Measurements from ENCODE around the gene SH3YL1. TPM values are rescaled to one million over a fixed set of nuclear protein-coding genes. Genes with fewer than 3 reads are reported as not detected.

SH3YL1 gene
- polyA plus RNA-seq, 6 donors from 2014 or later: 17.6 to 40.5 (median 21.0) TPM

DNA sequence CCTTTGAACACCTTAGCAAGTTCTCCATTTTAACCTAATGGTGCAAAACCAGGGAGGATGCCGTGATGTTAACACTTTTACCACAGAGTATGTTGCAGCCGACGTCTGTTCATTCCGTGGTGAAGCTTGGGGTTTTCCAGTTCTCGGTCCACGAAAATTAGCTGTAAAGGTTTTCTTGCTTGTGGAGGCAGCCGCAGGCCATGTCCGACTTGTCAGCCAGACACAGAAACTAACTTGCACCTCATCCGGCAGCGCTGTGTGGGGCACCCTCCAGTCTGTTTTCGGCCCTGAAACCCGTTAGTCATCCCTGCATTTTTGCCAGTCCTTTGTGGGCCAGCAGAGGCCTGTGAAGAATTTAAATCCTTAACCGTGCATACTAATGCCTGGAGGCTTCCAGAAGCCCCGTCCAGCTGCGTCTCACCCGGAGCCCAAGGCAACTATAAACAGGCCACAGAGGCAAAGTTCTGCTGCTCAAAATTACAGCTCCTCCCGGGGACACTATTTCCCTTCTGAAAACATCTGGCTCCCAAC is 70.6 kb downstream of the SH3YL1 start:
- ATAC-seq (ENCODE audit: low read depth in 2 of 2) (no peak), DNase-seq (no peak)
- Mint-ChIP-seq H3K9me3 (peaks cover 2 to 12% (median 7%) of the 10 kb centered on the region in 7 donors), H3K27me3 (no peaks in the 10 kb centered on the region), H3K36me3 (no peaks in the 10 kb centered on the region), H3K27ac (no peak overlapping the region), H3K4me1 (no peaks in the 10 kb centered on the region), H3K4me3 (no peak overlapping the region)

DNA sequence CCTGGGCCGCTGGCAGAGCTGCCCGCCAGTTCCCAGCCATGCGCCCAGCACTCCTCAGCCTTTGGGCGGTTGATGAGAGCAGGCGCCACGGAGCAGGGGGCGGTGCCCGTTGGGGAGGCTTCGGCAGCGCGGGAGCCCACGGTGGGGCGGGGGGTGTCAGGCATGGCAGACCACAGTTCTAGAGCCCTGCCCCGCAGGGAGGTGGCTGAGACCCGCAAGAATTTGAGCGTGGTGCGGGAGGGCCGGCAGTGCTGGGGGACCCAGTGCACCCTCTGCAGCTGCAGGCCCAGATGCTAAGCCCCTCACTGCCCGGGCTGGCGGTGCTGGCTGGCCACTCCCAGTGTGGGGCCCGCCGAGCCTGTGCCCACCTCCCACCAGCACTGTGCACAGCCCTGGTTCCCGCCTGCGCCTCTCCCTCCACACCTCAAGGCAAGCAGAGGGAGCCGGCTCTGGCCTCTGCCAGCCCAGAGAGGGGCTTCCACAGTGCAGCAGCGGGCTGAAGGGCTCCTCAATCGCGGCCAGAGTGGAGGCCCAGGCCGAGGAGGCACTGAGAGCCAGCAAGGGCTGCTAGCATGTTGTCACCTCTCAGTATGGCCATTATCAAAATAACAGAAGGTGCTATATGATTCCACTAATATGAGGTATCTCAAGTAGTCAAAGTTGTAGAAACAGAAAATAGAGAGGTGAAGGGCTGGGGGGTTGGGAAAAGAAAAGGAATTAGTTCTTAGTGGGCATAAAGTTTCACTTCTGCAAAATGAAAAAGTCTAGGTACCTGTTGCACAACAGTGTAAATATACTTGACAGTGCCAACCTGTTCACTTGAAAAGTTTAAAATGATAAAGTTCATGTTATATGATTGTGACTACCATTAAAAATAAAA is 72.3 kb downstream of the SH3YL1 start:
- Mint-ChIP-seq H3K4me3 (no peak overlapping the region), H3K4me1 (no peaks in the 10 kb centered on the region), H3K27me3 (peaks cover 0 to under 1% (median 0%) of the 10 kb centered on the region in 3 donors), H3K27ac (no peak overlapping the region), H3K9me3 (peaks cover 5 to 28% (median 14%) of the 10 kb centered on the region in 7 donors), H3K36me3 (peaks cover 0 to 8% of the 10 kb centered on the region in 2 donors)
- ATAC-seq (ENCODE audit: low read depth in 2 of 2): no peak
- no peak for DNase-seq

DNA sequence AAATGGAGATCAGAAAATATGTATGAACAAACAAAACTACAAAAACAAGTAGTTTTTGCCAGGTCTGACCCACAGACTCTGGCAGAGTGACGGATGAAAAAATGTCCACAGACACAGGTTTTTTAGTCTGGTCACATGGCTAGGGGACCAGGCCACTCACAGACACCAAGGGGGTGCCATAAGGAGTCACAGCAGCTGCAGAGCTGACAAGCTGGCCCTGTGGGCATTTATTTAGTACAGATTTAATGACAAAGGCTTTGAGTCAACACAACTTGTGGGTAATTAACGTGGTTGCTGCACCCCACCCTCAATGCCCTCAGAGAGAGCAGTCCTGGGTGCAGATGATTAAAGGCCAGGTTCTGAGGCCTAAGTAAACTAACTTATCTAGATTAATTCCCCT is 76.0 kb downstream of the SH3YL1 start:
- no peak for ATAC-seq (ENCODE audit: low read depth in 2 of 2)

DNA sequence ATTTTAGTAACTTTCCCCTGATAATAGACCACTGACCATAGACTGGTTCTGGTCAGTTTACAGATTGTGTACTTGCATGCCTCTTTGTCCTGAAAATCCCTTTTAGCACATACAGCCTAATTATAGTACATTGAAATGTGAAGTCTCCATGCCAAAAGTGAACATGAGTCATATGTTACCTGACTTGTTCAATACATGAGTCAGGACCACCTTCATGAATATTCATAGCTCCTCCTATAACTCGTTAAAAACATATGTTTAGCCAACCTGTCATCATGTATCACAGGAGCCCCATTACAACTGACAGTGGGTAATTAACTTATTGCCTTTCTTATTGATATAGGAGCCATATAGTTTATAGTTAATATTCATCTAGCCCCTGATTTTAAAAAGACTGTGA is 78.6 kb downstream of the SH3YL1 start:
- Mint-ChIP-seq H3K27me3 (peaks cover 4 to 20% (median 12%) of the 10 kb centered on the region in 3 donors), H3K27ac (no peak overlapping the region), H3K4me1 (no peaks in the 10 kb centered on the region), H3K4me3 (no peak overlapping the region), H3K36me3 (peaks cover 0 to 8% of the 10 kb centered on the region in 2 donors), H3K9me3 (peaks cover 5 to 62% (median 23%) of the 10 kb centered on the region in 7 donors)
- DNase-seq: no peak
- ATAC-seq (ENCODE audit: low read depth in 2 of 2): no peak

More for the DNA sequence above, 76.0 kb downstream of the SH3YL1 start:
- H3K27me3 Mint-ChIP-seq: peaks cover 4 to 20% (median 12%) of the 10 kb centered on the region in 3 donors
- no peak overlapping the region for H3K4me3 Mint-ChIP-seq
- no peak overlapping the region for H3K27ac Mint-ChIP-seq
- H3K4me1 Mint-ChIP-seq: no peaks in the 10 kb centered on the region
- peaks cover 0 to 8% of the 10 kb centered on the region in 2 donors for H3K36me3 Mint-ChIP-seq
- H3K9me3 Mint-ChIP-seq: peaks cover 5 to 60% (median 25%) of the 10 kb centered on the region in 7 donors
- no peak for DNase-seq

DNA sequence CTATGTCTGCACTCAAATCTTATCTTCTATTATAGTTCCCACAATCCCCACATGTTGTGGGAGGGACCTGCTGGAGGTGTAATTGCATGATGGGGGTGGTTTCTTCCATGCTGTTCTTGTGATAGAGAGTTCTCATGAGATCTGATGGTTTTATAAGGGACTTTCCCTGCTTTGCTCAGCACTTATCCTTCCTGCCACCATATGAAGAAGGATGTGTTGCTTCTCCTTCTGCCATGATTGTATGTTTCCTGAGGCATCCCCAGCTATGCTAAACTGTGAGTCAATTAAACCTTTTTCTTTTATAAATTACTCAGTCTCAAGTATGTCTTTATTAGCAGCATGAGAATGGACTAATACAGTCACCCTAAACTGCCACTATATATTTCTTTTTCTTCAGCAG is 79.1 kb downstream of the SH3YL1 start:
- no peak for ATAC-seq (ENCODE audit: low read depth in 2 of 2)
- peaks cover 4 to 20% (median 12%) of the 10 kb centered on the region in 3 donors for H3K27me3 Mint-ChIP-seq
- H3K4me1 Mint-ChIP-seq: no peaks in the 10 kb centered on the region
- no peak overlapping the region for H3K27ac Mint-ChIP-seq
- peaks cover 0 to 8% of the 10 kb centered on the region in 2 donors for H3K36me3 Mint-ChIP-seq
- DNase-seq: no peak
- peaks cover 3 to 62% (median 24%) of the 10 kb centered on the region in 7 donors for H3K9me3 Mint-ChIP-seq
- no peak overlapping the region for H3K4me3 Mint-ChIP-seq

DNA sequence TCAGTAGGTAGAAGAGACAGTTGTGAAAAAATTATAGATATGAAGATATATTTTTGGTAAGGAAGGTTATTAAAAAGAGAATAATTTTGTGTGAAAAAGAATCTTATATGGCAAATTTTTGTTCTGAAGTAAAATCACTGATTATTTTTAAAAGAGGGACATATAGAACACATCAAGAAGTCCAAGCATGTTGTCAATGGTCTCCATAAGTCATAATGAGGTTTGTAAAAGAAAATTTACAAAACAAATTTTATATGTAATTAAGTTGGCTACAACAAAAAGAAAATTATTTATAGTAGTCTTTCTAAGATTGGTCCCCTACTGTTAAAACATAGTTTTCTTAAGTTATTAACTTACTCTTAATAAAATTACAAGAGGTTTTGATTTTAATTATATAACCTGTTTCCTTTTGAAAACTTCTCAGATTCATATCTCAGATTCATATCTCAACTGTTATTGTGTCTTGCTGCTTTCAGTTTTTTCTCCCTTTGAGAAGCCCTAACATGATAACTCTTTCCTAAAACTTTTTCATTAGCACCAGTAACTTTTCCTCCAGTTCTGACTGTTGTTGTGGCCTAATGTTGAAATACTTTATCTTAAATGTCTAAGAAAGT is 81.2 kb downstream of the SH3YL1 start:
- Mint-ChIP-seq H3K36me3 (peaks cover 0 to 6% of the 10 kb centered on the region in 2 donors), H3K4me1 (no peaks in the 10 kb centered on the region), H3K27ac (no peak overlapping the region), H3K27me3 (peaks cover 10 to 30% (median 19%) of the 10 kb centered on the region in 3 donors), H3K4me3 (no peak overlapping the region), H3K9me3 (peaks cover 3 to 45% (median 16%) of the 10 kb centered on the region in 7 donors)
- no peak for DNase-seq
- no peak for ATAC-seq (ENCODE audit: low read depth in 2 of 2)

DNA sequence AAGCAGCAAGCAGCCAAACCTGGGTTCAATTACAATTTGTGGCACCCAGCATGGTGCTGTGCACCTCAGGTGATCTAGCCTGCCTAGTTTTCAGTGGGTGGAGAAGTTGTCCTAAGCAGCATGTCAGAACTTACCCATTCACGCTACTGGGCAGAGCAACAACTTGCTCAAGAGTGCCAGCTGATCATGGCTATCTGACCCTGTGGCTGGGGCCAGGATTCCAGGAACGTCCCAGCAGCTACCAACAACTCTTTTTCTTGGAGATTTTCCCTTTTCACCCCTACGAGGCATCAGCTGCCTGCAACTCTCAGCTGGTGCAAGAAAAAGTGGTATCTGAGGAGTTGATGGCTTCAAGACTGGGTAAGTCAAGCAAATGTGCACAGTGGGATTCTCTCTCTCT is 83.5 kb downstream of the SH3YL1 start:
- ATAC-seq (ENCODE audit: low read depth in 2 of 2): no peak
- peak overlapping the region in 1 of 6 donors; percentile 60 for H3K27ac Mint-ChIP-seq
- H3K36me3 Mint-ChIP-seq: no peaks in the 10 kb centered on the region
- no peaks in the 10 kb centered on the region for H3K4me1 Mint-ChIP-seq
- no peak overlapping the region for H3K4me3 Mint-ChIP-seq
- DNase-seq: no peak
- peaks cover 0 to 26% (median 10%) of the 10 kb centered on the region in 7 donors for H3K9me3 Mint-ChIP-seq
- H3K27me3 Mint-ChIP-seq: peaks cover 21 to 31% (median 24%) of the 10 kb centered on the region in 3 donors

DNA sequence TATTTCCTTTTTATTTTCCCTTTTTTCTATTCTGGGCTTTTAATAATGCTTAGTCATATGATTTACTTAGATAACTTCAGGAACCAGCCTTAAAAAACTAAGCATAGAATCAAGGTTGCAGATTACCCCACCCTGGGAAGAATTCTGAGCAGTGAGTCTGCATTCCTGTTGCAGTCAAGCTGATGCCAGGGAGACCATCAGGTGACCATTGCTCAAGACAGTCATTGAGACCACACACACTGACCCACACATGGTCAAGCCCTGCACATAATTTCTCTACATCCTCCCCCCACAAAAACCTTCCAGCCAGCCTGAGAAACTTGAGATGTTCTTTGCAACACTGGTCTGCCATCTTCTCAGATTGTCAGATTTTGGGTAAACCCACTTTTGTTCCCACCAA is 83.9 kb downstream of the SH3YL1 start:
- no peak for DNase-seq
- peaks cover 0 to 21% (median 10%) of the 10 kb centered on the region in 7 donors for H3K9me3 Mint-ChIP-seq
- H3K4me3 Mint-ChIP-seq: no peak overlapping the region
- H3K27ac Mint-ChIP-seq: peak overlapping the region in 2 of 6 donors; percentile 60
- no peak for ATAC-seq (ENCODE audit: low read depth in 2 of 2)
- no peaks in the 10 kb centered on the region for H3K4me1 Mint-ChIP-seq
- no peaks in the 10 kb centered on the region for H3K36me3 Mint-ChIP-seq
- H3K27me3 Mint-ChIP-seq: peaks cover 21 to 31% (median 24%) of the 10 kb centered on the region in 3 donors

DNA sequence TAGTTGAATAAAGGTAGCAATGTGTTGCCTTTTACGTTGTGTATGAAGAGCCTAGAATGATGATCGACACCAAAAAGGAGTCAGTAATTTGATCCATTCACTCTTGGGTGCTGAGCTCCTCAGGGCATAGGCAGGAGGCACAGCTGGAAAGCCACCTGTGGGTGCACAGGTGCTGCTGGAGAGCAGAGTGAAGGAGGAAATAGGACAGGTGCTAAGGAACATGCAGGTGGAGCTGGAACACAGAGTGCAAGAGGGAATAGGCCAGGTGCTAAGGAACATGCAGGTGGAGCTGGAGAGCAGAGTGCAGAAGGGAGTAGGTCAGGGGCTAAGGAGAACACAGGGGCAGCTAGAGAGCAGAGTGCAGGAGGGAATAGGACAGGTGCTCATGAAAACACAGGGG is 86.1 kb downstream of the SH3YL1 start:
- H3K36me3 Mint-ChIP-seq: no peaks in the 10 kb centered on the region
- DNase-seq: no peak
- ATAC-seq (ENCODE audit: low read depth in 2 of 2): no peak
- peaks cover 0 to 5% (median 0%) of the 10 kb centered on the region in 7 donors for H3K9me3 Mint-ChIP-seq
- no peak overlapping the region for H3K27ac Mint-ChIP-seq
- no peaks in the 10 kb centered on the region for H3K4me1 Mint-ChIP-seq
- no peak overlapping the region for H3K4me3 Mint-ChIP-seq
- peaks cover 16 to 24% (median 24%) of the 10 kb centered on the region in 3 donors for H3K27me3 Mint-ChIP-seq

DNA sequence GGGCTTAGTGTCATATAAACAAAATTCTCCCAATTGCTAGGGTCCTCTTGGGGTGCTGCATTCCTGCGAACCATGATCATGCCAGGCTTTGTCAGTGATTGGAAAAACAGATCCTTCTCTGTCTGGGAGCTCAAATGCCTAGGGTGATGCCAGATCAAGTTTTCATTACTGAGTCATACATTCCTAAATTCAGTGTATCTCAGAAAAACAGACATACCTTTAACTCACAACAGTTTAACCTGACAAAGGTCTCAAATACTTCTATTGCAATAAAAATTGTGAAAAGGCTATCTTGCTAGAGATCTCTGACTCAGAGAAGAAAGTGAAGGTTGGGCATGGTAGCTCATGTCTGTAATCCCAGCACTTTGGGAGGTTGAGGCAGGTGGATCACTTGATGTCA is 86.9 kb downstream of the SH3YL1 start:
- DNase-seq (no peak), ATAC-seq (ENCODE audit: low read depth in 2 of 2) (no peak)
- Mint-ChIP-seq H3K27me3 (peaks cover 16 to 24% (median 24%) of the 10 kb centered on the region in 3 donors), H3K9me3 (peaks cover 0 to 5% (median 0%) of the 10 kb centered on the region in 7 donors), H3K36me3 (no peaks in the 10 kb centered on the region), H3K4me3 (no peak overlapping the region), H3K4me1 (no peaks in the 10 kb centered on the region), H3K27ac (no peak overlapping the region)

DNA sequence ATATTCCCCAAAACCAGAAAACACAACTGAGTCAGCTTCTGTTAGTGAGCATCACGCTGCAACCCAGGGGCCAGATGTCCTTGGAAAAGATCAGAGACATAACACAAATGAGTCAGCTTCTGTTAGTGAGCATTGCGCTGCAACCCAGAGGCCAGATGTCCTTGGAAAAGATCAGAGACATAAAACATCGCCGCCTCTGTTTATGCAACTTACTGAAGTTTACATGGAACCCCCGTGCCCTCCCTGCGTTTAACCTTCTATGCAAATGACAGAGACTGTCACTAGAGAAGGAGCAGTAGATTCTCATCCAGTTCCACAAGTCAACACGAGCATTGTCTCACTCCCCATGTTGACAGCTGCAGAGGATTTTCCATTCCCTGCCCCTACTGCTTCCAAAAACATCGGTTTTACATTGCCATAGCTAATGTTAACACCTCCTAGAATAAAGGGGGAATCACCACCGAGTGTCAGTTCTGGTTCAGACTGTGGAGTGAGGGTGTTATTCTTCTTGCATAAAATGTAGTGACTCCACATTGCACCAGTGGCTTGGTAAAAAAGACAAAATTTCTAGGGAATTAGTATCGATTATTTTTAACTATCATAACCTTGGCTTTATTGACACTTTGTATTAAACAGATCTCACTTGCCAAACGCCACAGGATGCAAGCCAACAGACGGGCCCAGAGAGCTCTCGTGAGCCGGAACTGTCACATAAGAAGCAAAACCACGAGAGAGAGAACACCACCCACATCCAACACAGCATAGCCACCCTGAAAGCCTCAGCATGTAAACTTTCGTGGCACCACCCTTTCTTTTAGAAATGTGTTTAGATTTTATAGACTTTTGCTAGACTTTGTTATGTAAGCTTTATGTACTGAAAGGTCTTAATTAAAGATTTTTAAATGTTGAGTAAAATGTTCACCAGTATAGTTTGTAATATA is 87.7 kb downstream of the SH3YL1 start:
- no peaks in the 10 kb centered on the region for H3K4me1 Mint-ChIP-seq
- no peaks in the 10 kb centered on the region for H3K36me3 Mint-ChIP-seq
- H3K4me3 Mint-ChIP-seq: no peak overlapping the region
- H3K27me3 Mint-ChIP-seq: peaks cover 16 to 25% (median 25%) of the 10 kb centered on the region in 3 donors
- no peak for ATAC-seq (ENCODE audit: low read depth in 2 of 2)
- peak overlapping the region in 1 of 6 donors; percentile 15 for H3K27ac Mint-ChIP-seq
- H3K9me3 Mint-ChIP-seq: peaks cover 0 to 5% (median 0%) of the 10 kb centered on the region in 7 donors
- no peak for DNase-seq

DNA sequence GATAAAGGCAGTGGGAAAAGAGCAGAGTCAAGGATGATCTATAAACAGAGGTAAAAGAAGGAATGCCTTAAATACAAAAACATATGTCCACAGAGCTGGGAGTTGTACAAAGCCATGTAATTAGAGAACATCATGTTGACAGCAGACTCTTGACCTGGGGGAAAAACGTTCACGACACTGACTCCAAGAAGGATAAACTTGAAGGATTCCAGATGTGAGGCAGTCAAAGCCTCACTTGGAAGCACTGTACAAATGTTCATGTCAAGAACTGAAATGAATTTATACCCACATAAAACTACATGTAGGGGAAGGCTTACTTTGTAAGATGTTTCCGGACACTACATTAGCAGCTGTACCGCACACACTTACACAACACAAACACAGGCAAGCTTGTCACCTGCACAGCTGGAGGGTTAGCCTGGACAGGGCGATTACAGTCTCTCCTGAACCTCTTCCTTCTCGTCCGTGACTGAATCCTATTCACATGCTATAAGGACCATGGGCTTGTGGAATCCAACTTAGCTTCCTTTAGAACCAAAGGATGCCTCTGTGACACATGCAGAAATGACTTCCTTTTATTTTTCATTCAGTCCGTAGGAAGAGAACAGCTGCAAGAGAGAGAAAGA is 88.6 kb downstream of the SH3YL1 start:
- Mint-ChIP-seq H3K4me1 (no peaks in the 10 kb centered on the region), H3K4me3 (no peak overlapping the region)

More for the DNA sequence above, 88.6 kb downstream of the SH3YL1 start:
- DNase-seq: no peak
- Mint-ChIP-seq H3K27ac (peak overlapping the region in 2 of 6 donors; percentile 41 to 72), H3K9me3 (peaks cover 0 to 5% (median 0%) of the 10 kb centered on the region in 7 donors), H3K27me3 (peaks cover 25 to 34% (median 33%) of the 10 kb centered on the region in 3 donors), H3K36me3 (no peaks in the 10 kb centered on the region)
- no peak for ATAC-seq (ENCODE audit: low read depth in 2 of 2)

Measured in naive B cell (primary cell).